Measurements from ENCODE around the gene RPL41.

Gene RPL41

DNA sequence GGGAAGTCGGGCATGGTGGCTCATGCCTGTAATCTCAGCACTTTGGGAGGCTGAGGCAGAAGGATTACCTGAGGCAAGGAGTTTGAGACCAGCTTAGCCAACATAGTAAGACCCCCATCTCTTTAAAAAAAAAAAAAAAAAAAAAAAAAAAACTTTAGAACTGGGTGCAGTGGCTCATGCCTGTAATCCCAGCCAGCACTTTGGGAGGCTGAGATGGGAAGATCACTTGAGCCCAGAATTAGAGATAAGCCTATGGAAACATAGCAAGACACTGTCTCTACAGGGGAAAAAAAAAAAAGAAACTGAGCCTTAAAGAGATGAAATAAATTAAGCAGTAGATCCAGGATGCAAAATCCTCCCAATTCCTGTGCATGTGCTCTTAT, 13.8 kb upstream of the RPL41 start:
- no peak for DNase-seq

DNA sequence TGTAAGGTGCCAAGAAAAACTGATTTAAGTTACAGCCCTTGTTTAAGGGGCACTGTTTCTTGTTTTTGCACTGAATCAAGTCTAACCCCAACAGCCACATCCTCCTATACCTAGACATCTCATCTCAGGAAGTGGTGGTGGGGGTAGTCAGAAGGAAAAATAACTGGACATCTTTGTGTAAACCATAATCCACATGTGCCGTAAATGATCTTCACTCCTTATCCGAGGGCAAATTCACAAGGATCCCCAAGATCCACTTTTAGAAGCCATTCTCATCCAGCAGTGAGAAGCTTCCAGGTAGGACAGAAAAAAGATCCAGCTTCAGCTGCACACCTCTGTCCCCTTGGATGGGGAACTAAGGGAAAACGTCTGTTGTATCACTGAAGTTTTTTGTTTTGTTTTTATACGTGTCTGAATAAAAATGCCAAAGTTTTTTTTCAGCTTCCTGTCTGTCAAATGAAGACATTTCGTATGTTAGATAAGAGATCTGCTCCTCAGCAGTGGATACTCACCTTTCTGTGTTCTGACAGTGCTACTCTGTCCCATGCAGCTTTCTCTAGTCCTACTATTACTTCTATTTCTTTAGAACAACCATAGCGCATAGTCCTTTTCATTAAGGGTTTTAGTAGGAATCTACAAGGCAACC, 13.2 kb upstream of the RPL41 start:
- no peak for DNase-seq

DNA sequence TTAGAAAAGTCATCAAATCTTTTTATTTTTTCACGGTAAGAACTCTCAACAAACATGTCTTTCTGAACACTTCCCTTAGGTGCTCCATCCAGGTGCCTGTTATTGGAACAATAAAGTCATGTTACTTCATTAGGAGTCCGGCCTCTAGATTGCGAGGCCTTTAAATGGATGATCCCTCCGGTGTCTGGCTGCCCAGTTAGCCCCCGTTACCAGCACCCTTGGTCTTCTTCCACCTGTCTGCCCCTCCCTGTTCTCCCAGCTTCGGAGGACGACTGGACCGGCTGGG, 12.7 kb upstream of the RPL41 start:
- no peak for DNase-seq

DNA sequence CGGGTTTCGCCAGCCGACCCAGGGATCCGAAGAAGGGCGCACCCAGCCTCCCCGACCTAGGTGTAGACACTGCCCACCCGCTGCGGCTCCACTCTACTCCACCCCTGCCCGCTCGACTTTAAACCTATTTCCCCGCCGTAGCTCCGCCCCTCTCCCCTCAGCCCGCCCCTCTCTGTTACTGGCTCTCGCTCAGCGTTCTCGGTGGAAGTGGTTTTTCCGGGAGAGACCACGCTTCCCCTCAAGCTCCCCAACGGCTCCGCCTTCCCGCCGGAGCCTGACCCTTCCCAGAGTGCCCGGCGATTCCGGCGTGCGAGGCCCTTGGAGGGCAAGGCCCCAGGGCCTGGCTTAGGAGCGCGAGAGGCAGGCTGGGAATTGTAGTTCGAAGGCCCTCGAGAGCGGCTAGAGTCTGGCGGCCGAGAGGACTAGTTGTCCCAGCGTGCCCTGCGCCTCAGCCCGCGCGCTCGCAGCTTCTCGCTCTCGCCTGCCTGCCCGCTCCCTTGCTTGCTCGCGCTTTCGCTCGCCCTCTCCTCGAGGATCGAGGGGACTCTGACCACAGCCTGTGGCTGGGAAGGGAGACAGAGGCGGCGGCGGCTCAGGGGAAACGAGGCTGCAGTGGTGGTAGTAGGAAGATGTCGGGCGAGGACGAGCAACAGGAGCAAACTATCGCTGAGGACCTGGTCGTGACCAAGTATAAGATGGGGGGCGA, 12.2 kb upstream of the RPL41 start, which contains the start of gene PA2G4:
Gene PA2G4 (plus strand): TSS at position 451 of the 706 bp plus-strand sequence. CDS start 179 bp downstream, at position 630.
- DNase-seq, result peak; percentile 77 to 99 (median 95)

DNA sequence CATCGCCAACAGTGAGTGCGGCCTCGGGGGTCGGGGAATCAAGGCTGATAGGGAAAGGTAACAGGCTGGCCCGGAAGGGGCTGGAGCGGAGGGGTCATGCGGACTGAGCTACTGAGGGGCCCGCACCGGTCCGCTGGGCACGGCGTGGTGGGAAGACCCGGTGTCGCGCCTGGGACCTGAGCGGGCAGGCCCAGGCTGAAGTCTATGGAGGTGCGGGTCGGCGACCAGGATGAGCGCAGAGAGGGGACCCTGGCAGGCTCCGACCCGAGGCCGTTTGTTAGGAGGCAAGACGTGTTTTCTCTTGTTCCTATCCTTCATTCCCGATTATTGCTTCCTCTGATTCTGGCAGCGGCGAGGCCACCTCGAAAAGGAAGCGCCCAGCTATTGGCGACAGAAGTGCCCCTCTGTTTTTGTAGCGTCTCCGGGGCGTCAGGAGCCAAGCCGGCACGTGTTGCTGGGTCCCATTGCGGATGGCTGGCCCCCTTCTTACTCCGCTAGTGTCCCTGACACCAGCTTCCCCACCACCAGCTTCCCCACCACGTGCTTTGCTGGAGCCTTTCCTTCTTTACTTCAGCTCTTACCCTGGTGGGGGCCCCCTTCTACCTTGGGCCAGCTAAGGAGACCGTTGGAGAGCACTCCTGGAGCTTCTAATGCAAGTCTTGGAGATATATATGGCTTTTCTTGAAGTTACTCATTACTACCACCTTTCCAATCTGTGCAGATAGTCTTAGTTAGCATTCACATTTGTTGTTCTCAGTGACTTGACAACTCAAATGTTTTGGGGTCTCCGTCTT, 11.4 kb upstream of the RPL41 start:
- DNase-seq, result peak in 3 of 56 donors; percentile 30 to 38 (median 37)

DNA sequence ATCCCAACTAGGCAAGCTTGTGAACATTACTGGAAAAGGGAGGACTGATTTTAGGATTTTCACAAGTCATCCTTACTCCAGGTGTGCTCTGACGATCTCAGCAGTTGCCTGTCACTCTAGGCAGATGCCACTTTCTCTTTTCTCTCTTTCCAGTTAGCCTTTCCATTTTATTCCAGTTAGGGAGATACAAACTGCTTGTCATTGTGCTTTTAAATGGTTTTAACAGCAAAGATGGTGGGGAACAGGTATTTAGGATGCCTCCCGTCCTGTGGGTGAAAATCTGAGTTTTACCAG, 10.9 kb upstream of the RPL41 start:
- no peak for DNase-seq

DNA sequence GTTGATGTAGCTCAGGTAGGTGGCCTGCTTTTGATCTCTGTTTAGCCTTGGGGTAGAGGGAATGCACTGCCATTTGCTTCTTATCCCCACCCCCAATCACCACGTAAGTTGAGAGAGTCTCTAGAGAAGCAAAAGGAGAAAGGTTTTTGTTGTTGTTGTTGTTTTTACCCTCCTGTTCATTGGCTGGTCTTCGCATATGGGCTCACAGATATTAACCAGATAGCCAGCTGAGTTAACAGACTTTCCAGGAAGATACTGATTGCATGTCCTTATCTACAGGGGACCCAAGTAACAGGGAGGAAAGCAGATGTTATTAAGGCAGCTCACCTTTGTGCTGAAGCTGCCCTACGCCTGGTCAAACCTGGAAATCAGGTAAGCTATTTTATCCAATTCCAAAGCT, 9.2 kb upstream of the RPL41 start:
- DNase-seq, result no peak

DNA sequence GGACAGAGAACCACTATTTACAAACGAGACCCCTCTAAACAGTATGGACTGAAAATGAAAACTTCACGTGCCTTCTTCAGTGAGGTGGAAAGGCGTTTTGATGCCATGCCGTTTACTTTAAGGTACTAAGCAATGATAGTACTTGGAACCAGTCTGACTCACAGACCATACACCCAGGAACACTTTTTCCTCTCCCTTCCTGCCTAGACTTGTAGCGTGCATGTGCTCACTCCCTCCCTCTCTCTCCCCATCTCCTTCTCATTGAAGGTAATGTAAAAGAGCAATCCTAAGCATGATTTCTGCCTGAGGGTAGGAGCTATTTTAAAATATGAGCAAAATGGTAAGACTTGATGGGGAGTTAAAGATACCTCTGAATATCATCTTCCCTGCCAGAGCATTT, 5.9 kb upstream of the RPL41 start:
- DNase-seq, result no peak

DNA sequence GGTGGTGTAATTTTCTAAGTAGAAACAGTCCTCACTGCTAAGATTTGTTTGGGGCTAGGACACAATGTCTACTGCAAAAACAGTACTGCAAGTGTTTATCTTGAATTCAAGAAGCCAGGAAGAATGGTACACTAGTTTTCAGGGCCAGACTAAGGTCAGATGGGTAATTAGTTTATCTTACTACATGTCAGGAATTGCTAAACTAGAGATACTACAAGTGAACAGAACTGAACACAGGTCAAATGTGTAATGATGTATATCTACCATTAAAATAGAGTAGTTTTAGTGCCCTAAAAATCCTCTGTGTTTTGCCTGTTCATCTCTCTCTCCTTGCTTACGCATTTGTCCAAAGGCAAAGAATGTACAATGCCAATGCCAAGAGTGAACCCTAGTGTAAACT, 2.3 kb upstream of the RPL41 start:
- no peak for DNase-seq

DNA sequence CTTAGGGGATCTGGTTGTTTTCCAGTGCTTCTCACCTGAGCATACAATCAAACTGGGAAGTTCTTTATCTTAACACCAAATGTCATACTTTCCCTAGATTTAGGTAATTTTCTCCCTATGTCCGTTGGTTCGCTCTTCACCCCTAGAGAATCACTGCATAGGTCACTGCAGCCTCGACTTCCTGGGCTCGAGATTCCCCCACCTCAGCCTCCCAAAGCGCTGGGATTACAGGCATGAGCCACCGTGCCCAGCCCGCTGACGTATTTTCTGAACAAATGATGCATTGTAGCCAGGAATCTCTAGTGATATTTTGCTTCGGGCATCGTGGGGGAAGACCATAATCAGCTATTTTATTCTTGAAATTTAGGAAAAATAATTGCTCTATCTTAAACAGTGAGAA, 1.1 kb upstream of the RPL41 start:
- DNase-seq, result peak in 9 of 56 donors; percentile 1 to 15 (median 3)

DNA sequence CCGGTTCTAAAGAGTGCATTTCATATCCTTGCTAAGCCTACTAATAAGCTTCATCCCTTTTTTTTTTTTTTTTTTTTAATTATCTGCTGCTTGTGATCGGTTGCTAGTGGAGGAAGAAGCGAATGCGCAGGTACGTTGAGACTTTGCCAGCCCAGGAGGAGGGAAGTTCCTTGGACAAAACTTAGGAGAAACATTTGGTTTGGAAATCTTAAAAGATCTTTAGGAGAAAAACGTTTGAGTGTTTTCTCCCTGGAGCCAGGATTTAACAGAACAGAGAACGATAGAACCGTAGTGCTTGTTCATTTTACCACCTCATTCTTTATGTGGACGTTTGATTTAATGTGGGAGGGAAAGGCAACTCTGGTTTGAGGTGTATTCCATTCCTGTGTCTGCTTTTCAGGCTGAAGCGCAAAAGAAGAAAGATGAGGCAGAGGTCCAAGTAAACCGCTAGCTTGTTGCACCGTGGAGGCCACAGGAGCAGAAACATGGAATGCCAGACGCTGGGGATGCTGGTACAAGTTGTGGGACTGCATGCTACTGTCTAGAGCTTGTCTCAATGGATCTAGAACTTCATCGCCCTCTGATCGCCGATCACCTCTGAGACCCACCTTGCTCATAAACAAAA, 761 bp downstream of the RPL41 start:
- peak in 1 of 56 donors; percentile 5 for DNase-seq

DNA sequence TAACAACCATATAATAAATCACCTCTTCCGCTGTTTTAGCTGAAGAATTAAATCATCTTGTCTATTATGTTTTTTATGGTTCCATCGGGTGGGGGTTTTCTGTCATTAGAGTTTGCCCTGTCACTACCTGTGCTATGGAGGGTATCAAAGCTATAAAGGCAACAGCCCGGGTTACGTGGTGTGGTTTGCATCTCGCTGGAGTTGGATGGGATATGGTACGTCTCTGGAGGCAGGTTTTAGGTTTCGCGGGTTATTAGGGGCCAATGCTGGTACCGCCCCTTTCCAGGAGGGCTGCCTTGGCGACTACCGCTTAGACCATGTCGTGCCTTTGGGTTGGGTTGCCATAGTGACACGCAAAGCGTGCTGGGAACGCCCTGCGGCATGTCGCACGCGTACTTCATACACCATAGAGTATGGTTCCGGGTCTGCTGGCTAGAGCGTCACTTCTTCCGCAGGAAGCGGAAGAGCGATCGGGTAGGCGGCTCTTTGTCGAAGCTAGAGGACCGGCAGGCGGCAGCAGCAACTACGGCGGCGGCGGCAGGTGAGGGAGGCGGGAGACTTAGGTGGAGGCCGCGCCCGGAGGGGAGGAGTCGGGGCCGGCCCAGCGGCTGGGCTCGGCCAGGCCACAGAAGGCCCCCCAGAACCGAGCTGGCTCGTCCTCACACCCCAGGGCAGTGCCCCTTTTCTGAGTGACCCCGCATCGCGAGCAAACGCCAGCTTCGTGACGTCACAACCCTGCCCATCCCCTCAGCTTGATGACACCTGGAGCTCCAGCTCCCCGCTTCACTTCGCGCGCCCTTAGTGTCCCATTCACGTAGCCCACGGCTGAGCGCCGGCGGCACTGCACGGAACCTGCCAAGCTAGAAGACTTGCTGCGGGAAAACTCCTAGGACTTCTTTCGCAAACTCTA, 1.6 kb downstream of the RPL41 start, which contains the start of gene ZC3H10:
Gene ZC3H10 (plus strand): TSS at position 489 of the 910 bp plus-strand sequence. CDS start 2,297 bp downstream, outside the sequence.
- peak; percentile 72 to 98 (median 95) for DNase-seq

DNA sequence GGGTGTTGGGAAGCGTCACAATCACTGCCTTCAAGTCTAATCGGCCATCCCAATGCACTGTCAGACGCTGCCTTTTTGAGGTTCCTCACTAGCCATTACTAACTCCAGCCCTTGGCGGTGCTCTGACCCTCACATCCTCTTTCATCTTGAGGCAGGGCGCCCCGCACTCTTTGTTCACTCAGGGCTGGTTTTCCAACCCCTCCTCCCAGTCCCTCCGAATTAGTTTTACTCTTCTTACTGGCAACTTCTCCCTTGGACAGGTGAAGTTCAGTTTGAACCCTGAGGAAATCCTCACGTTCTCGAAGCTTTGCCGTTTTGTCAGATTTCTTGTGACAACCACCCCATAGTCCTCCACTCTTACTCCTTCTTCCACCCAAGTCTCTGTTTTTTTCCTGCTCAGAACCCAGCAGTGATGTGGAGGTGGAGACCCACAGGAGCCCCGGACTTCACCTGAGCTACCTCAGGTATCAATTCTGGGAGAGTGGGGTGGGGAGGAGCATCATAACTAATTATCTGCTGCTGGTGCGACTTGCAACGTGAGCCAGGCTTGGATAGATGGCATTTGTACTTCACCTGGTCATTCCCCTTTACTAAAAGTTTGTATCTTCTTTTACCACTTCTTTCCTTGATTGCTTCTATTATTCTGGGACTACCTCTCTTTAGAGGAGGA, 2.4 kb downstream of the RPL41 start:
- no peak for DNase-seq

DNA sequence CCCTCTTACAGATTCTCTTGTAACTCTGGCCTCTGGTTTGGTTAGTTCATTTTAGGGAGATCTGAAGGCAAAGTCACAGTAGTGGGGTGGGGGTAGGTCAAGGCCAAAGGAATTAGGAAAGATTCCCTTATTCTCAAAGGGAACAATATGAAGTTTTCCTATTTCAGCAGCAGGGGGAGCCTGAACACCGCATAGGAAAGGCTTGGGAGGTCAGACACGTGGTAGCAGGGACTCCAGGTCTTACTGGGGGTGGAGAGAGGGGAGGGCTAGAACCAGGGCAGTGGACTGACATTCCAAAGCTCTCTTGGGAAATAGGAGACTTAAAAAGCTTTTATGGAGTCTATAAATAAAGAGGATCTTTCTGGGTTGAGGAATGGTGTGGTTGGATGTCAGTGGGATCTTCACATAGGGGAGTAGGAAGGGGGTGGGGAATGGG, 2.9 kb downstream of the RPL41 start:
- peak in 43 of 56 donors; percentile 2 to 69 (median 30) for DNase-seq

DNA sequence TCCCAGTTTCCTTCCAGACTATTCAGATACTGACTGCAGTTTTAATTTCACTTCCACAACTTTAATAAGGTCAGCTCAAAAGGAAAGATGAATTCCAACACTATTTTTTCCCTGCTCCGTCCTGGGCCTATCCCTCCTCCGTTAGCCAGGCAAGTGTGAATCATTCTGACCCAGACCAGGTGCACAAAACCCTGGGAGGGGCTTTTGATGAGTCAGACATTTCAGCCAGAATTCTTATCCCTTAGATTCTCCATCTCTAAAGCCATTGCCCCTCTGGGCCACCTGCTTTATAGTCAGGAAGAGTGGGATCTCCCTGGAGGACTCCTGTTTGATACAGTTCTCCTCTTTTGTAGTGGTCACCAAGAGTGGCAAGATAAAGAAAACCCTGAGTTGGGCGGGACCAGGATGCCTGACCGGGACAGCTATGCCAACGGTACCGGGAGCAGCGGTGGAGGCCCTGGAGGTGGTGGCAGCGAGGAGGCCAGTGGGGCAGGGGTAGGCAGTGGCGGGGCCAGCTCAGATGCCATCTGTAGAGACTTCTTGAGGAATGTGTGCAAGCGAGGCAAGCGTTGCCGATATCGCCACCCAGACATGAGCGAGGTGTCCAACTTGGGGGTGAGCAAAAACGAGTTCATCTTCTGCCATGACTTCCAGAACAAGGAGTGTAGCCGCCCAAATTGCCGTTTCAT, 3.9 kb downstream of the RPL41 start:
- no peak for DNase-seq

DNA sequence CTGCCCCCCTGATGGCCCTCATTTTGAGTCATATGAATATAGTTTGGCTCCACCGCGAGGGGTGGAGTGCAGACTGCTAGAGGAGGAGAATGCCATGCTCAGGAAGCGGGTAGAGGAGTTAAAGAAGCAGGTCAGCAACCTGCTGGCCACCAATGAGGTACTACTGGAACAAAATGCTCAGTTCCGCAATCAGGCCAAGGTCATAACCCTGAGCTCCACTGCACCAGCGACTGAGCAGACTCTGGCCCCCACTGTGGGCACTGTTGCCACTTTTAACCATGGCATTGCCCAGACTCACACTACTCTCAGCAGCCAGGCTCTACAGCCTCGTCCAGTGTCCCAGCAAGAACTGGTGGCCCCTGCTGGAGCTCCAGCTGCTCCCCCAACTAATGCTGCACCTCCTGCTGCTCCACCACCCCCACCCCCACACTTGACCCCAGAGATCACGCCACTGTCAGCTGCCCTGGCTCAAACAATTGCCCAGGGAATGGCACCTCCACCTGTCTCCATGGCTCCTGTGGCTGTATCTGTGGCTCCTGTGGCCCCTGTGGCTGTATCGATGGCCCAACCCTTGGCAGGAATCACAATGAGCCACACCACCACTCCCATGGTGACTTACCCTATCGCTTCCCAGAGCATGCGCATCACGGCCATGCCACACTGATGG, 4.9 kb downstream of the RPL41 start:
- DNase-seq, result no peak

DNA sequence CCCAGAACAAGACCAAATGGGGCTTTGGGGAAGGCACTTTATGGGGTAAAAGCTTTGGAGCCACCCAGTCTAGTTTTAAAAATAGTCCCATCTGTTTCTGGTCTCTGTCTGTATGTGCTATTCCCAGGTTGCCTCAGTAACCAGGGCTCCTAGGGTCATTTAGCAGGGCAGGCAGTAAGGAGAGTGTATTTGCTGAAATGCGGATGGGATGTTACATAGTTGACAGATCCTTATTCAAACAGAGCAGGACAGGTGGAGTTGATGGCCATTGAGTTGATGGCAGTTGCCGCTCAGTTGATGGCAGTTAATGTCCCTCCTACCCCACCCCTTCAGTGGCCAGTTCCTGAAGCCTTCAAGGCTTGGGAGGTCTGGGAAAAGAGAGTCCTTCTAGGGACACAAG, 6.2 kb downstream of the RPL41 start:
- DNase-seq, result no peak

DNA sequence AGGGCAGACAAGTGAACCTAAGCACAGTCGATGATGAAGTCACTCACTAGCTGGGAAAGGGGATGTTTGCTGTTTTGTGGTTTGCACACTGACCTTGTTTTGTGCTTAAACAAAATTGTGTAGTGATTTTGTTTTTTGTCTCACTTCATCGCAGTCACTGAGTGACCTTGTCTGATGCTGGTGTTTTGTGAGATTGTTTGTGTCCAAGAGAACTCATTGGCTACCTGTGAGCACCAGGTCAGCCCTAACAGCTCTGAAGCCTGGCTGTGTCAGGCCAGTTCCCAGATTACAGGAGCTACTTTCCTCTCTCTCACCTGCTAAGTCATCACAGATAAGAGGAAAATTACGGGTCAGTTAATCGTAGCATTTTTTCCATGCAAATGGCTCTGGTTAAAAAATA, 7.7 kb downstream of the RPL41 start:
- DNase-seq, result no peak

DNA sequence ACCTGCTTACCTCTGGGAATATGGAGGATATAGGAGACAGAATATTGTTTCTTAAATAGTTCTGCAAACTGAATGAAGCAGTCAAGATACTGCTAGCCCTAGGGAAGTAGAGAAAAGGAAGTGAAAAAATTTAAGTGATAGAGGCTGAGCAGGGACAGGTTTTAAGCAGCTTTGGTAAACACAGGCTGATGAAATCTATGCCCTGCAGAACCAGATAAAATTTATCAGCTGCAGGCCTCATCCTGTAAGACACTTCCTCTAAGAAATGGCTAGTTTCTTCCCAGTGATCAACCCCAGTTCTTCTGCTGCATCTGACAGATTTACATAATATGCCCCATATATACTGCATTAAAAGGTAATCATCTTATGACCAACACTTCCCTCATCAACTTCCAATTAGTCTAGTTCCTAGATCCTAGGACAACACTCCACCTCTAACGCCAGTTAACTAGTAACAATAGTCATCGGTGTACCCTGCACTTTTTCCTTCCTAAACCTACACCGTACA, 10.4 kb downstream of the RPL41 start:
- DNase-seq, result no peak

Measured in nucleus accumbens (tissue), 56 donors.